ENCODE data around the gene DMRT2.

GRCh38 chr9:1051584-1052275 is 1.6 kb downstream of the DMRT2 start:
- TF ChIP-seq POLR2A (IDR thresholded peaks at IDR 0.05; ENCODE audit: low read depth, low read length) (no peak), POLR2AphosphoS5 (IDR thresholded peaks at IDR 0.05; ENCODE audit: low read depth, low read length) (no peak)
